HEK293T (cell line): ENCODE results near the gene BRCA1.

ENCODE experiments used
- ARNT ChIP-seq: fragments of 450-650 bp; IDR thresholded peaks from 2 replicates; pipeline ENCODE4 v1.6.1; 2017; ENCODE audit warnings: mild to moderate bottlenecking
- BHLHE40 ChIP-seq: fragments of 450-650 bp; IDR thresholded peaks from 2 replicates; pipeline ENCODE4 v1.6.1; 2016; ENCODE audit warnings: mild to moderate bottlenecking, moderate library complexity, borderline replicate concordance
- CTBP1 ChIP-seq: fragments of 450-650 bp; IDR thresholded peaks from 2 replicates; pipeline ENCODE4 v1.6.1; 2016; ENCODE audit warnings: borderline replicate concordance
- ELF4 ChIP-seq: fragments of 450-650 bp; IDR thresholded peaks from 2 replicates; pipeline ENCODE4 v1.6.1; 2017; ENCODE audit warnings: antibody characterized with exemption
- FOXK2 ChIP-seq: fragments of 450-650 bp; IDR thresholded peaks from 2 replicates; pipeline ENCODE4 v1.6.1; 2016; ENCODE audit warnings: mild to moderate bottlenecking
- FOXM1 ChIP-seq: fragments of 450-650 bp; IDR thresholded peaks from 2 replicates; pipeline ENCODE4 v1.6.1; 2017; ENCODE audit warnings: mild to moderate bottlenecking, borderline replicate concordance
- LEF1 ChIP-seq: fragments of 450-650 bp; IDR thresholded peaks from 2 replicates; pipeline ENCODE4 v1.6.1; 2017; ENCODE audit warnings: mild to moderate bottlenecking, borderline replicate concordance
- NFRKB ChIP-seq: fragments of 450-650 bp; IDR thresholded peaks from 2 replicates; pipeline ENCODE4 v1.6.1; 2016; ENCODE audit warnings: mild to moderate bottlenecking, moderate library complexity
- SP1 ChIP-seq: fragments of 450-650 bp; IDR thresholded peaks from 2 replicates; pipeline ENCODE4 v1.6.1; 2017
- SUZ12 ChIP-seq: fragments of 450-650 bp; IDR thresholded peaks from 2 replicates; pipeline ENCODE4 v1.6.1; 2016; ENCODE audit warnings: mild to moderate bottlenecking
- ZNF384 ChIP-seq: fragments of 450-650 bp; IDR thresholded peaks from 2 replicates; pipeline ENCODE4 v1.6.1; 2016
- TF ChIP-seq, protein P1 (sequence below): fragments of 450-650 bp; IDR thresholded peaks from 2 replicates; pipeline ENCODE4 v1.6.1; 2016

- TF ChIP-seq SP1 = no peak
- no peak for TF ChIP-seq SUZ12
- TF ChIP-seq BHLHE40 = no peak
- no peak for TF ChIP-seq ZNF384
- TF ChIP-seq, protein P1, sequence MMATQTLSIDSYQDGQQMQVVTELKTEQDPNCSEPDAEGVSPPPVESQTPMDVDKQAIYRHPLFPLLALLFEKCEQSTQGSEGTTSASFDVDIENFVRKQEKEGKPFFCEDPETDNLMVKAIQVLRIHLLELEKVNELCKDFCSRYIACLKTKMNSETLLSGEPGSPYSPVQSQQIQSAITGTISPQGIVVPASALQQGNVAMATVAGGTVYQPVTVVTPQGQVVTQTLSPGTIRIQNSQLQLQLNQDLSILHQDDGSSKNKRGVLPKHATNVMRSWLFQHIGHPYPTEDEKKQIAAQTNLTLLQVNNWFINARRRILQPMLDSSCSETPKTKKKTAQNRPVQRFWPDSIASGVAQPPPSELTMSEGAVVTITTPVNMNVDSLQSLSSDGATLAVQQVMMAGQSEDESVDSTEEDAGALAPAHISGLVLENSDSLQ = no peak
- no peak for TF ChIP-seq FOXK2
- no peak for TF ChIP-seq FOXM1
- no peak for TF ChIP-seq CTBP1
- no peak for TF ChIP-seq LEF1
- no peak for TF ChIP-seq ARNT
- TF ChIP-seq ELF4 = no peak
- no peak for TF ChIP-seq NFRKB
Measured at GRCh38 chr17:43085474-43085873, 39.7 kb downstream of the BRCA1 start.
